HEK293 (cell line): ENCODE data around the gene IBA57.

Experiments used
- BCL11B ChIP-seq: fragments of 450-650 bp; formaldehyde crosslinking; IDR thresholded peaks from 2 replicates; pipeline ENCODE4 v1.5.1; 2016; ENCODE audit warnings: low read depth, missing biosample characterization, missing genetic modification characterization
- CTCF ChIP-seq: fragments of 450-650 bp; formaldehyde crosslinking; IDR thresholded peaks from 2 replicates; pipeline ENCODE4 v1.5.1; 2016; ENCODE audit warnings: missing biosample characterization, missing genetic modification characterization
- EGR2 ChIP-seq: fragments of 450-650 bp; formaldehyde crosslinking; IDR thresholded peaks from 2 replicates; pipeline ENCODE4 v1.5.1; 2016; ENCODE audit warnings: low read depth, missing biosample characterization, missing genetic modification characterization
- HOXA7 ChIP-seq: sonication (generic); formaldehyde crosslinking; IDR thresholded peaks from 2 replicates; pipeline ENCODE4 v1.8.1; 2022; ENCODE audit warnings: missing genetic modification reagents, borderline replicate concordance
- HOXC10 ChIP-seq: sonication (generic); formaldehyde crosslinking; IDR thresholded peaks from 2 replicates; pipeline ENCODE4 v1.8.1; 2023; ENCODE audit warnings: mild to moderate bottlenecking, missing genetic modification reagents
- KLF10 ChIP-seq: fragments of 450-650 bp; IDR thresholded peaks from 2 replicates; pipeline ENCODE4 v1.5.1; 2018; ENCODE audit warnings: missing biosample characterization, mild to moderate bottlenecking, missing genetic modification characterization
- KLF16 ChIP-seq: fragments of 450-650 bp; formaldehyde crosslinking; IDR thresholded peaks from 2 replicates; pipeline ENCODE4 v1.5.1; 2017; ENCODE audit warnings: missing biosample characterization, missing genetic modification characterization
- MEIS1 ChIP-seq: sonication (generic); formaldehyde crosslinking; IDR thresholded peaks from 2 replicates; pipeline ENCODE4 v1.8.1; 2022; ENCODE audit warnings: missing genetic modification reagents, mild to moderate bottlenecking, borderline replicate concordance
- MYNN ChIP-seq: fragments of 450-650 bp; formaldehyde crosslinking; IDR thresholded peaks from 2 replicates; pipeline ENCODE4 v1.5.1; 2016; ENCODE audit warnings: missing biosample characterization, missing genetic modification characterization, borderline replicate concordance
- OSR2 ChIP-seq: fragments of 450-650 bp; formaldehyde crosslinking; IDR thresholded peaks from 2 replicates; pipeline ENCODE4 v1.5.1; 2016; ENCODE audit warnings: missing biosample characterization, missing genetic modification characterization
- PATZ1 ChIP-seq: fragments of 450-650 bp; formaldehyde crosslinking; IDR thresholded peaks from 2 replicates; pipeline ENCODE4 v1.5.1; 2016; ENCODE audit warnings: missing biosample characterization, missing genetic modification characterization
- ZBTB21 ChIP-seq: fragments of 450-650 bp; formaldehyde crosslinking; IDR thresholded peaks from 2 replicates; pipeline ENCODE4 v1.5.1; 2017; ENCODE audit warnings: missing biosample characterization, missing genetic modification characterization
- ZNF133 ChIP-seq: fragments of 450-650 bp; formaldehyde crosslinking; IDR thresholded peaks from 2 replicates; pipeline ENCODE4 v1.5.1; 2016; ENCODE audit warnings: missing biosample characterization, missing genetic modification characterization
- ZNF138 ChIP-seq: fragments of 450-650 bp; formaldehyde crosslinking; IDR thresholded peaks from 2 replicates; pipeline ENCODE4 v1.5.1; 2016; ENCODE audit warnings: missing biosample characterization, missing genetic modification characterization, borderline replicate concordance
- ZNF174 ChIP-seq: fragments of 450-650 bp; formaldehyde crosslinking; IDR thresholded peaks from 2 replicates; pipeline ENCODE4 v1.5.0; 2017; ENCODE audit warnings: missing biosample characterization, mild to moderate bottlenecking, missing genetic modification characterization
- ZNF202 ChIP-seq: fragments of 450-650 bp; formaldehyde crosslinking; IDR thresholded peaks from 2 replicates; pipeline ENCODE4 v1.5.1; 2016; ENCODE audit warnings: missing biosample characterization, missing genetic modification characterization, borderline replicate concordance
- ZNF311 ChIP-seq: fragments of 450-650 bp; formaldehyde crosslinking; IDR thresholded peaks from 2 replicates; pipeline ENCODE4 v1.5.1; 2017; ENCODE audit warnings: missing biosample characterization, missing genetic modification characterization, borderline replicate concordance
- ZNF354C ChIP-seq: fragments of 450-650 bp; formaldehyde crosslinking; IDR thresholded peaks from 2 replicates; pipeline ENCODE4 v1.5.1; 2016; ENCODE audit warnings: missing biosample characterization, missing genetic modification characterization, low read depth, borderline replicate concordance
- ZNF416 ChIP-seq: fragments of 450-650 bp; formaldehyde crosslinking; IDR thresholded peaks from 2 replicates; pipeline ENCODE4 v1.5.1; 2016; ENCODE audit warnings: missing biosample characterization, missing genetic modification characterization
- ZNF449 ChIP-seq: fragments of 450-650 bp; formaldehyde crosslinking; IDR thresholded peaks from 2 replicates; pipeline ENCODE4 v1.5.1; 2017; ENCODE audit warnings: missing biosample characterization, mild to moderate bottlenecking, missing genetic modification characterization, moderate library complexity
- ZNF513 ChIP-seq: fragments of 450-650 bp; IDR thresholded peaks from 2 replicates; pipeline ENCODE4 v1.5.1; 2018; ENCODE audit warnings: missing biosample characterization, missing genetic modification characterization
- ZNF514 ChIP-seq: fragments of 450-650 bp; formaldehyde crosslinking; IDR thresholded peaks from 2 replicates; pipeline ENCODE4 v1.5.1; 2016; ENCODE audit warnings: missing biosample characterization, missing genetic modification characterization
- ZNF555 ChIP-seq: fragments of 450-650 bp; formaldehyde crosslinking; conservative IDR thresholded peaks from 2 replicates; pipeline ENCODE4 v1.5.1; 2017; ENCODE audit warnings: missing biosample characterization, mild to moderate bottlenecking, missing genetic modification characterization, inconsistent platforms
- ZNF560 ChIP-seq: fragments of 450-650 bp; formaldehyde crosslinking; IDR thresholded peaks from 2 replicates; pipeline ENCODE4 v1.5.1; 2017; ENCODE audit warnings: missing biosample characterization, missing genetic modification characterization, borderline replicate concordance
- ZNF610 ChIP-seq: fragments of 450-650 bp; formaldehyde crosslinking; IDR thresholded peaks from 2 replicates; pipeline ENCODE4 v1.5.1; 2016; ENCODE audit warnings: missing biosample characterization, missing genetic modification characterization, borderline replicate concordance
- ZNF624 ChIP-seq: fragments of 450-650 bp; formaldehyde crosslinking; IDR thresholded peaks from 2 replicates; pipeline ENCODE4 v1.5.1; 2017; ENCODE audit warnings: missing biosample characterization, missing genetic modification characterization
- ZNF639 ChIP-seq: fragments of 450-650 bp; formaldehyde crosslinking; IDR thresholded peaks from 2 replicates; pipeline ENCODE4 v1.5.1; 2016; ENCODE audit warnings: missing biosample characterization, missing genetic modification characterization
- ZNF654 ChIP-seq: fragments of 450-650 bp; formaldehyde crosslinking; IDR thresholded peaks from 2 replicates; pipeline ENCODE4 v1.5.1; 2016; ENCODE audit warnings: low read depth, missing biosample characterization, missing genetic modification characterization
- ZNF664 ChIP-seq: fragments of 450-650 bp; formaldehyde crosslinking; IDR thresholded peaks from 2 replicates; pipeline ENCODE4 v1.5.1; 2016; ENCODE audit warnings: missing biosample characterization, missing genetic modification characterization
- ZNF704 ChIP-seq: fragments of 450-650 bp; formaldehyde crosslinking; IDR thresholded peaks from 2 replicates; pipeline ENCODE4 v1.5.1; 2016; ENCODE audit warnings: missing biosample characterization, missing genetic modification characterization
- ZNF792 ChIP-seq: fragments of 450-650 bp; formaldehyde crosslinking; IDR thresholded peaks from 2 replicates; pipeline ENCODE4 v1.5.1; 2016; ENCODE audit warnings: missing biosample characterization, missing genetic modification characterization

Gene IBA57

GRCh38 chr1:228139931-228140723 lies 25.5 kb upstream of the IBA57 start, which contains the start of gene GUK1 (continued):
- TF ChIP-seq BCL11B (tag by site-specific recombination) = peak; percentile 71; the same call in 1 of the 2 replicates
- TF ChIP-seq ZNF639 (tag by site-specific recombination) = no peak
- TF ChIP-seq ZNF513 (tag by site-specific recombination) = no peak
- no peak for TF ChIP-seq ZNF610 (tag by site-specific recombination)
- TF ChIP-seq ZNF555 (tag by site-specific recombination) = no peak
- TF ChIP-seq ZNF174 (tag by site-specific recombination) = no peak
- 0 out of 2 replicates have a peak, but pooled peaks have one; percentile 60 for TF ChIP-seq ZNF704 (tag by site-specific recombination)
- TF ChIP-seq MYNN (tag by site-specific recombination) = peak; percentile 69
- no peak for TF ChIP-seq ZNF560 (tag by site-specific recombination)
- peak; percentile 97 for TF ChIP-seq KLF16
- TF ChIP-seq EGR2 (tag by site-specific recombination) = peak; percentile 99
- no peak for TF ChIP-seq ZNF138 (tag by site-specific recombination)
- 0 out of 2 replicates have a peak, but pooled peaks have one; percentile 34 for TF ChIP-seq HOXC10
- TF ChIP-seq ZNF654 (tag by site-specific recombination) = no peak
- TF ChIP-seq ZNF449 (tag by site-specific recombination) = peak; percentile 86
- no peak for TF ChIP-seq ZNF624 (tag by site-specific recombination)
- TF ChIP-seq HOXA7 (CRISPR knock-in tag) = no peak
- TF ChIP-seq PATZ1 (tag by site-specific recombination) = peak; percentile 98
- no peak for TF ChIP-seq ZNF514 (tag by site-specific recombination)
- peak; percentile 86 for TF ChIP-seq ZNF792
- TF ChIP-seq CTCF = peak; percentile 100
- TF ChIP-seq ZNF133 = no peak
- no peak for TF ChIP-seq ZNF311 (tag by site-specific recombination)
- no peak for TF ChIP-seq ZNF354C
- TF ChIP-seq KLF10 (tag by site-specific recombination) = peak; percentile 98
- TF ChIP-seq ZNF202 (tag by site-specific recombination) = no peak
- peak; percentile 100 for TF ChIP-seq ZBTB21
- TF ChIP-seq ZNF664 (tag by site-specific recombination) = no peak
- no peak for TF ChIP-seq MEIS1
- no peak for TF ChIP-seq OSR2 (tag by site-specific recombination)
- no peak for TF ChIP-seq ZNF416 (tag by site-specific recombination)
